Activated CD8-positive, alpha-beta memory T cell treated with anti-CD3 and anti-CD28 coated beads, Interleukin-2, amount 10 ng/mL, durations not matched to agents 7 days and 5 days (primary cell): Measurements from ENCODE around the gene SP110. TPM values are rescaled to one million over a fixed set of nuclear protein-coding genes. Genes with fewer than 3 reads are reported as not detected.
A peak's percentile ranks its signal among the peaks of the same experiment; 100 is the strongest.

Experiments
- ATAC-seq: fragments of 150-1000 bp; cut with Tn5 transposase; one replicate; pipeline ENCODE4 v1.10.0; 2021; ENCODE audit warnings: moderate library complexity
- CTCF ChIA-PET: fragments of 350-600 bp; sonication (Branson Sonifier 250); formaldehyde crosslinking; loops from one replicate; lab custom pipeline; 2021; ENCODE audit warnings: antibody characterized with exemption; lab: Charles Lee
- DNase-seq: peaks from one replicate; pipeline ENCODE4 v3.0.0-alpha.2; 2020
- H3K27ac Mint-ChIP-seq: one replicate; pipeline ENCODE4 v1.8.0; 2021; ENCODE audit warnings: mild to moderate bottlenecking, mixed read lengths
- H3K27me3 Mint-ChIP-seq: one replicate; pipeline ENCODE4 v1.8.0; 2021; ENCODE audit warnings: mixed read lengths
- H3K36me3 Mint-ChIP-seq: one replicate; pipeline ENCODE4 v1.8.0; 2021; ENCODE audit warnings: mild to moderate bottlenecking, mixed read lengths
- H3K4me1 Mint-ChIP-seq: one replicate; pipeline ENCODE4 v1.8.0; 2021; ENCODE audit warnings: mixed read lengths
- H3K4me3 Mint-ChIP-seq: one replicate; pipeline ENCODE4 v1.8.0; 2021; ENCODE audit warnings: mild to moderate bottlenecking, moderate library complexity, mixed read lengths
- H3K9me3 Mint-ChIP-seq: one replicate; pipeline ENCODE4 v1.8.0; 2022; ENCODE audit warnings: low read depth, mixed read lengths
- total RNA-seq, 2 experiments: library from RNA; stranded (reverse); gene quantifications; one replicate each; pipeline ENCODE4 v1.2.3, GENCODE V29; 2021

Gene SP110
- total RNA-seq, 2 experiments from 2014 or later, result 111 to 148 TPM

GRCh38 chr2:230176996-230177395, 42.8 kb downstream of the SP110 start:
- ATAC-seq (no peak), DNase-seq (no peak)
- H3K9me3 Mint-ChIP-seq, result no peaks in the 10 kb centered on the region
- CTCF ChIA-PET, result interaction anchor here (1.0 to 1.4 kb wide), 2 partner anchors 15 to 17 kb away, joined by 3 read pairs; no protein-coding TSS in a partner anchor
- no peak overlapping the region for H3K4me3 Mint-ChIP-seq
- H3K27me3 Mint-ChIP-seq, result no peaks in the 10 kb centered on the region
- no peak overlapping the region for H3K27ac Mint-ChIP-seq
- H3K4me1 Mint-ChIP-seq, result no peaks in the 10 kb centered on the region
- H3K36me3 Mint-ChIP-seq, result peaks cover 63% of the 10 kb centered on the region

GRCh38 chr2:230174466-230174865, 45.3 kb downstream of the SP110 start:
- ATAC-seq, result no peak
- DNase-seq, result no peak
- Mint-ChIP-seq H3K27ac (no peak overlapping the region), H3K4me3 (no peak overlapping the region), H3K4me1 (peaks cover 6% of the 10 kb centered on the region), H3K36me3 (peaks cover 61% of the 10 kb centered on the region), H3K9me3 (no peaks in the 10 kb centered on the region), H3K27me3 (no peaks in the 10 kb centered on the region)
- CTCF ChIA-PET, result no interaction called here

- H3K27me3 Mint-ChIP-seq, result no peaks in the 10 kb centered on the region
- DNase-seq (no peak), ATAC-seq (no peak)
- no peak overlapping the region for H3K4me3 Mint-ChIP-seq
- H3K4me1 Mint-ChIP-seq, result peaks cover 6% of the 10 kb centered on the region
- no peaks in the 10 kb centered on the region for H3K9me3 Mint-ChIP-seq
- no peak overlapping the region for H3K27ac Mint-ChIP-seq
- H3K36me3 Mint-ChIP-seq, result peaks cover 64% of the 10 kb centered on the region
- CTCF ChIA-PET, result interaction anchor here (1.5 kb wide), 1 partner anchor 13 kb away, joined by 5 read pairs; no protein-coding TSS in a partner anchor
Observed at GRCh38 chr2:230172852-230173251, 46.9 kb downstream of the SP110 start.

- CTCF ChIA-PET, result interaction anchor here (1.5 kb wide), 1 partner anchor 12 kb away, joined by 5 read pairs; no protein-coding TSS in a partner anchor
- no peak overlapping the region for H3K4me3 Mint-ChIP-seq
- peaks cover 6% of the 10 kb centered on the region for H3K4me1 Mint-ChIP-seq
- peak overlapping the region; percentile 35 for H3K27ac Mint-ChIP-seq
- peaks cover 63% of the 10 kb centered on the region for H3K36me3 Mint-ChIP-seq
- no peaks in the 10 kb centered on the region for H3K27me3 Mint-ChIP-seq
- DNase-seq (no peak), ATAC-seq (no peak)
- no peaks in the 10 kb centered on the region for H3K9me3 Mint-ChIP-seq
Observed at GRCh38 chr2:230172156-230172555, 47.6 kb downstream of the SP110 start.

- Mint-ChIP-seq H3K4me3 (no peak overlapping the region), H3K36me3 (peaks cover 60% of the 10 kb centered on the region), H3K9me3 (no peaks in the 10 kb centered on the region), H3K4me1 (peaks cover 6% of the 10 kb centered on the region), H3K27me3 (no peaks in the 10 kb centered on the region), H3K27ac (no peak overlapping the region)
- ATAC-seq (no peak), DNase-seq (no peak)
- CTCF ChIA-PET, result interaction anchor here (2.8 kb wide), 1 partner anchor 10 kb away, joined by 15 read pairs; no protein-coding TSS in a partner anchor
Observed at GRCh38 chr2:230170532-230170931, 49.3 kb downstream of the SP110 start.

- DNase-seq (no peak), ATAC-seq (no peak)
- Mint-ChIP-seq H3K27me3 (no peaks in the 10 kb centered on the region), H3K4me1 (peaks cover 7% of the 10 kb centered on the region), H3K36me3 (peaks cover 56% of the 10 kb centered on the region), H3K9me3 (no peaks in the 10 kb centered on the region), H3K4me3 (no peak overlapping the region), H3K27ac (no peak overlapping the region)
- CTCF ChIA-PET, result no interaction called here
Observed at GRCh38 chr2:230166557-230167170, 53.1 kb downstream of the SP110 start.

GRCh38 chr2:230164139-230164538, 55.6 kb downstream of the SP110 start:
- CTCF ChIA-PET, result no interaction called here
- Mint-ChIP-seq H3K27ac (no peak overlapping the region), H3K4me3 (no peak overlapping the region), H3K27me3 (no peaks in the 10 kb centered on the region), H3K4me1 (peaks cover 12% of the 10 kb centered on the region), H3K9me3 (no peaks in the 10 kb centered on the region), H3K36me3 (peaks cover 36% of the 10 kb centered on the region)
- DNase-seq, result no peak
- no peak for ATAC-seq

GRCh38 chr2:230162981-230163380, 56.8 kb downstream of the SP110 start:
- H3K4me1 Mint-ChIP-seq, result peaks cover 12% of the 10 kb centered on the region
- H3K4me3 Mint-ChIP-seq, result no peak overlapping the region
- CTCF ChIA-PET, result interaction anchor here (0.9 kb wide), 1 partner anchor 10 kb away, joined by 4 read pairs; no protein-coding TSS in a partner anchor
- no peak overlapping the region for H3K27ac Mint-ChIP-seq
- H3K9me3 Mint-ChIP-seq, result no peaks in the 10 kb centered on the region
- H3K36me3 Mint-ChIP-seq, result peaks cover 27% of the 10 kb centered on the region
- DNase-seq, result no peak
- no peak for ATAC-seq
- H3K27me3 Mint-ChIP-seq, result no peaks in the 10 kb centered on the region

GRCh38 chr2:230161184-230161583, 58.6 kb downstream of the SP110 start:
- ATAC-seq (peak; percentile 46), DNase-seq (no peak)
- Mint-ChIP-seq H3K4me3 (no peak overlapping the region), H3K4me1 (peaks cover 12% of the 10 kb centered on the region), H3K27ac (no peak overlapping the region), H3K36me3 (peaks cover 16% of the 10 kb centered on the region), H3K27me3 (no peaks in the 10 kb centered on the region), H3K9me3 (no peaks in the 10 kb centered on the region)
- CTCF ChIA-PET, result interaction anchor here (1.3 to 6.7 kb wide), 6 partner anchors 9 to 360 kb away, joined by 3 to 98 read pairs (median 14); partner anchors contain the start of gene SLC16A14

- Mint-ChIP-seq H3K27ac (peak overlapping the region; percentile 20), H3K9me3 (no peaks in the 10 kb centered on the region), H3K4me1 (peaks cover 14% of the 10 kb centered on the region), H3K36me3 (peaks cover 13% of the 10 kb centered on the region), H3K4me3 (no peak overlapping the region), H3K27me3 (no peaks in the 10 kb centered on the region)
- ATAC-seq (peak; percentile 58), DNase-seq (peak; percentile 58)
- CTCF ChIA-PET, result interaction anchor here (0.6 to 6.7 kb wide), 36 partner anchors 8 to 1533 kb away, joined by 3 to 98 read pairs (median 4); partner anchors contain the start of genes CAB39 and SLC16A14
Observed at GRCh38 chr2:230160112-230160660, 59.6 kb downstream of the SP110 start.

- ATAC-seq (no peak), DNase-seq (no peak)
- Mint-ChIP-seq H3K9me3 (no peaks in the 10 kb centered on the region), H3K27me3 (no peaks in the 10 kb centered on the region), H3K4me1 (peaks cover 14% of the 10 kb centered on the region), H3K4me3 (no peak overlapping the region), H3K36me3 (peaks cover 1% of the 10 kb centered on the region), H3K27ac (no peak overlapping the region)
- CTCF ChIA-PET, result interaction anchor here (0.6 to 6.7 kb wide), 6 partner anchors 28 to 207 kb away, joined by 3 to 98 read pairs (median 5); partner anchors contain the start of gene SLC16A14
Observed at GRCh38 chr2:230158468-230158867, 61.3 kb downstream of the SP110 start.

GRCh38 chr2:230156782-230157699, 62.7 kb downstream of the SP110 start:
- no peaks in the 10 kb centered on the region for H3K9me3 Mint-ChIP-seq
- H3K4me1 Mint-ChIP-seq, result peaks cover 14% of the 10 kb centered on the region
- H3K27ac Mint-ChIP-seq, result no peak overlapping the region
- H3K4me3 Mint-ChIP-seq, result no peak overlapping the region
- no peaks in the 10 kb centered on the region for H3K36me3 Mint-ChIP-seq
- CTCF ChIA-PET, result interaction anchor here (0.5 to 6.7 kb wide), 3 partner anchors 76 to 147 kb away, joined by 4 to 98 read pairs (median 4); no protein-coding TSS in a partner anchor
- ATAC-seq (no peak), DNase-seq (no peak)
- H3K27me3 Mint-ChIP-seq, result no peaks in the 10 kb centered on the region

GRCh38 chr2:230155359-230155758, 64.4 kb downstream of the SP110 start:
- no peak for ATAC-seq
- Mint-ChIP-seq H3K27me3 (no peaks in the 10 kb centered on the region), H3K4me1 (peaks cover 2% of the 10 kb centered on the region), H3K4me3 (no peak overlapping the region), H3K9me3 (no peaks in the 10 kb centered on the region), H3K36me3 (no peaks in the 10 kb centered on the region), H3K27ac (no peak overlapping the region)
- CTCF ChIA-PET, result no interaction called here
- DNase-seq, result no peak
